ENCODE data around the gene NECAB2.

GRCh38 chr16:83926726-83927397, 41.2 kb upstream of the NECAB2 start:
- TF ChIP-seq CTCF (IDR thresholded peaks at IDR 0.05 in 4 of 5, conservative IDR thresholded peaks at IDR 0.05 in 1 of 5) (peak; percentile 75 to 98 (median 92)), POLR2A (IDR thresholded peaks at IDR 0.05) (no peak)
